Stimulated activated CD8-positive, alpha-beta memory T cell treated with anti-CD3 and anti-CD28 coated beads, Interleukin-2, amount 100 ng/mL, for 48 hours (primary cell): ENCODE data around the gene TXLNA.

Experiments used
- DNase-seq, 2 donors: peaks; one replicate each; pipeline ENCODE4 v3.0.0-alpha.2; 2020; ENCODE audit warnings: low read depth in 2 of 2

TXLNA gene

DNA sequence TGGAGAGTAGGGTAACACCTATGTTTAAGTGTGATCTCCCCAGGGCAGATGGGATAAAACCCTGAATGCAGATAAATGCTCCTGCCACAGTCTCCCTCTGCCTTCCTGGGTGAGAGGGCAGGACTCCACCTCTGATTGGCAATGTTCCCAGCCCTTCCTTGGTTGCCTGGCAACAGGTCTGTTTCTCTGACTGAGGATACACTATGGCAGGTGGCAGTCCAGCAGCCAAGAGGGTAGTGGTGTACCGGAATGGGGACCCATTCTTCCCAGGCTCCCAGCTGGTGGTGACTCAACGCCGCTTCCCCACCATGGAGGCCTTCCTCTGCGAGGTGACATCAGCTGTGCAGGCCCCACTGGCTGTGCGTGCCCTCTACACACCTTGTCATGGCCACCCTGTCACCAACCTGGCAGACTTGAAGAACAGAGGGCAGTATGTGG lies 29.4 kb downstream of the TXLNA start, which contains the start of gene DCDC2B:
Gene DCDC2B, plus strand, starts transcription at position 199 of the 438 bp plus-strand sequence. Its CDS starts 5 bp downstream, at position 204.
- no peak for DNase-seq

DNA sequence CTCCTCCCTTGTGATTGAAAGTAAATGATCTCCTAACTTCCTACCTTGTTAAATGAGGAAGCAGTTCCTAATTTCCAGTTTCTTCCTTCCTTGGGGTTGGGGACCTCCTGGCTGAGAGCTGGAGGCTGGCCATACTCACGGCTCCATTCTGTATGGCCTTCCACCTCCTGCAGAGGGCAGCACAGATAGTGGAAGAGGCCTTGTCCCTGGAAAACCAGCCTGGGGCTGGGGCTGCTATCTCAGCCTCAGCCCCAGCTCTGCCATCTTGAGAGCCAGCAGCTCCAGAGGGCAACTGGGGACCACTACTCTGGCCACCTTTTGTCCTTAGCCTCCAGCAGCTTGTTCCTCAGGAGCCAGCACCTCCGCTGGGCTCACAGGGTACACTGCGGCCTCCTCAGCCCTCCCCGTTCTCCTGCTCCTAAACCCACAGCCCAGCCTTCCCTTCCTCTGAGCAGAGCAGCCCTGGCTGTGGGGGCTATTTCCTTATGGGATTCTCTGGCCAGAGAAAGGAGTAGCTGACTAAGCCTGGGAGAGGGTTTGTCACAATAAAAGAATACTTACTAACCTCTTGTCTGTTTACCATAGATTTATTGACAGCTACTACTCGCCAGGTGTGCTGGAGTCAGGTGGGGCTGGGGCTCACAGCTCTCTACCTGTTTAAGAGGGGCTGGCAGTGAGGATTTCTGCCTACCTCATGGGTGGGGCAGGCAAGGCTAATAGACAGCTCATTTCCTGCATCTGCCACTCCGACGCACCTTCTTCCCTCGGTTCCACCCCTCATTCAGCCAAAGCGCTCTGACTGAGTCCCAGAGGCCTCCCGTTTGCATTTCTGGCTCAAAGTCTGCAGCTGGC lies 36.4 kb downstream of the TXLNA start:
- DNase-seq: no peak

DNA sequence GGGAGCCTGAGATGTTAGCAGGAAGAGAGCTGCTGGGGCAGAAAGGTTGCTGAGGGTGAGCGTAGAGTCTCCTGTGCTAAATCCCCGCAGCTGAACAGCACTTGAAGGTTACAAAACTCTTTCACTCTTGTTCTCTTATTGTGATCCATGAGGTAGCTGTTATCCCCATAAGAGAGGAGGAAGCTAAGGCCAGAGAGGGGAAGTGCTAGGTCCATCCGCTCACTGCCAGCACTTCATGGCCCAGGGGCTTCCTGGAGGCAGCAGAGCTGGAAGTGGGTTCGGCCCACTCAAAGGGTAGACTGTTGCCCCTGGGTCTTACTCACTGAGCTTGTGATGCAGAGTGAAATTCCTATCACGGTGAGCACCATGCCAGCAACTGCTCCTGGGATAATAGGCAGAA lies 37.1 kb downstream of the TXLNA start:
- no peak for DNase-seq

GRCh38 chr1:32219022-32219421 lies 39.5 kb downstream of the TXLNA start:
- DNase-seq: no peak

GRCh38 chr1:32220746-32221580 lies 41.5 kb downstream of the TXLNA start:
- no peak for DNase-seq

GRCh38 chr1:32221581-32221979 lies 42.1 kb downstream of the TXLNA start:
- DNase-seq: no peak

GRCh38 chr1:32221980-32222755 lies 42.7 kb downstream of the TXLNA start, which contains the start of the genes EIF3I and TMEM234:
TSS of gene EIF3I (plus strand) at chr1:32222407. CDS start at chr1:32222442, 35 bp downstream.
TSS of gene TMEM234 (minus strand) at chr1:32222353. CDS start at chr1:32222322, 31 bp downstream.
- peak; percentile 81 to 88 for DNase-seq

GRCh38 chr1:32223683-32224082 lies 44.2 kb downstream of the TXLNA start:
- no peak for DNase-seq

- DNase-seq: no peak
Measured at GRCh38 chr1:32224285-32224684, 44.8 kb downstream of the TXLNA start.

- DNase-seq: no peak
Measured at GRCh38 chr1:32228771-32229170, 49.3 kb downstream of the TXLNA start.

DNA sequence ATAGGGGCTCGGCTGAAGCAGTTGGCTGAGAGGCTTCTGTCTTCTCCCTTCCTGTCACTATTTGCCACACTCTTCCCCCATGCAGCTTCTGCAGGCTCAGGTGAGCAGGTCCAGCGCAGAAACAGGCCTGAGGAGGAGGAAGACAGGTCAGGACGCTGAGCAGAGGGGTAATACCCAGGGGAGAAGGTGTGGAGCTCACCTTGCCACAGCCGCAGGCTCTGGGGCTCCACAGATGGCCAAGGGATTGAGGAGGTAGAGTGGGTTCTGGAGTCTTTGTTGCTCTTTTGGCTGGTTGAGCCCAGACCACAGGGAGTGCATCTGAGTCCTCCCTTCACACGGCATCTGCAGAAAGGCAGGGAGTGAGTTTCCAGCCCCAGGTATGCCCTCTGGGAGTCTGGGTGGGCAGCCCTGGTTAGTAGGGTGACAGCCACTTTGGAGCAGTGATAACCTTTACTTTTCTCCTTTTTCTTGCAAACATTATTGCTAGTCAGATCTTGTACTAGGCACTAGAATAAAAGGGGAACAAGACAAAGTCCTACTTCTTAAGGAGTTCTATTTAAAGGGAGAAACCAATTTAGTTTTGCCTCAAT lies 52.5 kb downstream of the TXLNA start:
- DNase-seq: no peak

DNA sequence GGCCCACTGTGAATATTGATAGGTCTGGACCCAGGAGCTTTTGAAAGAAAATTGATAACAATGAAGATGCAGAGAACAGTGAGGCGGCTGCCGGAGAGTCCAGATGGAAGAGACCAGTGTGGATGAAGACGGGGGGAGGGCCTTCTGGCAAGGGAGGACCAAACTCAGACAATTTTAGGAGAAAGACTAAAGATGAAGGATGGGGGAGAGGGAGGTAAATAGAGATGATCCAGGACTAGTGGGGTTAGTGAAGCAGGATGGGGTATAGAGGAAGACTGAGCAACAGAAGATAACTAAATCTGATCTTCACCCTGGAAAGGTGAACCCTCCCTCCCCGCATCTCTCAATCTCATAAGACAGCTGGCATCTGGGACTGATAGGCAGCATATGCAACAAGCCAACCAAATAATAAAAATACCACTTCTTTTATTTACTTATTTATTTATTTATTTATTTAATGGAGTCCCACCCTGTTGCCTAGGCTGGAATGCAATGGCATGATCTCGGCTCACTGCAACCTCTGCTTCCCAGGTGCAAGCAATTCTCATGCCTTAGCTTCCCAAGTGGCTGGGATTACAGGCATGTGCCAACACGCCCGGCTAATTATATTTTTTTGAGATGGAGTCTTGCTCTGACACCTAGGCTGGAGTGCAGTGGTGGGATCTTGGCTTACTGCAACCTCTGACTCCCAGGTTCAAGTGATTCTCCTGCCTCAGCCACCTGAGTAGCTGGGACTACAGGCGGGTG lies 53.3 kb downstream of the TXLNA start:
- DNase-seq: no peak

DNA sequence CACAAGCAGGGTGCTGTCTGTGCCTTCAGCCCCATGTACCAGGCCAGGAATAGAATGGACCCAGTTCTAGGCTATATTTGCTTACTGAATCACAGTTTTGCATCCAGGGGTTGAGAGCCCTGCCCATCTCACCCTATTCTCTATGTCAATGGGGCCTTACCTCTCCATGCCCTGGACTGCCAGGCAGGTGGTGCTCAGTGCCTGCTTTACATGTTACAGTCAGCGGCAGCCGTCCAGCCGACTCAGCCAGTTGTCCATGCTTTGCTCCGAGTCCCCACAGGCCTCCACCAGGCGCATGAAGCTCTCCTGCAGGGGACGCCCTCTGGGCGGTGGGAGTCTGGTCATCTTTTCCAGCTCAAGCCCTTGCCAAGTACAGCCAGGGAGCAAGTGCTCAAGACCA lies 55.3 kb downstream of the TXLNA start:
- no peak for DNase-seq

DNA sequence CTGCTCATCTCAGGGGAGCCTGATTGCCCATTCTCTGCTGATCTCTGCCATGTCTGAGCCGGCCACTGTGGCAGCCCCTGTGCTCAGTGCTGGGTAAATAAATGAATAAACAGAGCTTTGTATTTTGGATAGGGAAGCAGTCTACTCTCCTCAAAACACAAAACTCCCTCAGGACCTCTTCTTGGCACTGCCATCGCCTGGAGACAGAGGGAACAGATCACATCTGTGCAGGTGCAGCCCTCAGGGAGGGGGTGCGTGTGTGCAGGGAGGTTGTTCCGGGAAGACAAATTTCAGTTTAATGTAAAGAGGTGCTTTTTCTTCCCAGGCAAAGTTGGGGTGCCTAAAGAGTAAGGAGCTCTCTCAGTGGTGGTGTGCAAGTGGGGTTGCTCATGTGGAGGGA lies 59.9 kb downstream of the TXLNA start:
- DNase-seq: no peak

DNA sequence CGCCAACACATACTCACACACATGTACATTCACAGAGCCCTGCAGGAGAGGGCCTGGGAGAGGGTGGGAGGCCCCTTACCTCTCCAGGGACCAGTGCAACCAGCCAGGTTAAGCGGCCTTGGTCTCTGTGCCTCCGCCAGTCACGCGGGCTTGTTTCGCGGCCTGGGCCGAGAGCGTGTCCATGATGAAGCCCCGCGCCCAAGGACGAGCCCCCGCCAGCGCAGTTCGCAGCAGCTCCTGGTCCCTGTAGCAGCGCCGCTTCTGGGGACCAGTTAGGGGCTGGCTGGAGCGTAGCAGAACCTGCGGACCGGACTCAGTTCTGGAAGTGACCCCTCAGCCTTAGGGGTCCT lies 60.3 kb downstream of the TXLNA start:
- DNase-seq: no peak

DNA sequence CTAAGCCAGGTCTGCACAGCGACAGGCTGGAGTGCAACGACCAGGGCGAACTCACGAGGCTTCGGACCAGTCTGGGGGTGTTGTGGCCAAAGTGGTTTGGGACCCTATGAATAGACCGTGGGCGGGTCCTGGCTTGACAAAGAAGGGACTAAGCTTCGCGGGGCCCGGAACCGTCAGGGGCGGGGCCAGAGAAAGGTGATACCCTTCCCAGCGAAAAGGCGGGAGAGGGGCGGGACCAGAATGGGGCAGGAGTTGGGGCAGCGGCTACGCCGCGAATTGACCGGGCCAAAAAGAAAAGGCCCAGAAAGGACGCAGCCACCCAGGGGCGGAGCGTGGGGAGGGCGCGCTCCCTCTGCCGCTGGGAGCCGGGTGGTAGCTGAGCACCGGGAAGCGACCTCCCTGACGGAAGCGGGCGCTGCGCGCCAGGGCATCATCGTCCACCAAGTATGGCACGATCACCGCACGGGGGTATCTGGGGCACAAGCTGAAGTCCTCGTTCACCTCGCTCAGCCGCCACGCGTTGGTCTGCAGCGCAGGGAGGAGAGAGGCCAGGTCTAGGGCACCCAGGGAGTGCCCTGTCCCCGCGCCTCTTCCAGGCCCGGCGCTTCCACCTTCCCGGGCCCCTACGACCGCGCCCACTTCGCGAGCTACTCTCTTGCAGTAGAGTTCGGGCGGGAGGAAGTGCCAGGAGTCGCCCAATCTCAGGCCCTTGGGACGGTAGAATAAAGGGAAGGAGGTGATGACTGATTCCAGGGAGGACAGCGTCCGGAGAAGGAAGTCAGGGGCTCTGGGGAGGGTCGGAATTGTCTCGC lies 60.9 kb downstream of the TXLNA start:
- DNase-seq: peak in 1 of 2 donors; percentile 40

DNA sequence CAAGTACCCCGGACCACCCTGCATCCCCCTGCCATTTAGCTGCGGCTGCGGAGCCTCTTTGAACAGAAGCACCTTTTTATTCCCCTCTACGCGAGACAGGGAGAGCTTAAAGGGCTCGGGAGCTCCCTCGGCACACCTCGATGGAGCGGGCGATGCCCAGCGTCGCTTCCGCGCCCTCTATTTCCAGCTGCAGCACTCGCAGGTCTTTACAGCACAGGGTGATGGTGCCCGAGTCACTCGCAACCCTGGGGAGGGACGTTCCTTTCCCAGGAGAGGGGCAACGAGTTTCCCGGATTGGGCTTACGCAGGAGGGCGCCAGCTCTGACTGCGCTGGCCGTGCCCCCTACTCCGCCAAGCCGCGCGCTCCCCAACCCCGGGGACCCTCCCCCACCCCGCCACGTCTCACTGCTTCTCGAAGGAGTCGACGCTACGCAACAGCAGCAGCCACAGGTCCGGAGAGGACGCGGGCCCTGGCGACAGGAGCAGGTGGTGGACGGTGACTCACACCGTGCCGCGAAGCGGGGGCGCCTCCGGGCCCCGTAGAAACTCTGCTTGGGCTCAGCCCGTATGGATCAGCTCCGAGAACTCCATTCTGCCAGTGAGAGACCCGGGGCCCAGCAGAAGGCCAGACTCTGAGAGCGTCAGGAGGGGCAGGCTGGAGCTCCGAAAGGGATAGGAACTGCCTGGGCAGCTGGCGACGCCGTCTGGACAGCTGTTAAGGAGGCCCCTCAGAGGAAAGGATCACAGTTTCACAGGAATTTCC lies 61.7 kb downstream of the TXLNA start:
- no peak for DNase-seq

GRCh38 chr1:32242341-32242851 lies 62.9 kb downstream of the TXLNA start:
- no peak for DNase-seq

GRCh38 chr1:32246888-32247273 lies 67.4 kb downstream of the TXLNA start, which contains the start of gene FAM167B:
TSS of gene FAM167B (plus strand) at chr1:32247222. CDS start at chr1:32247422, 200 bp downstream.
- no peak for DNase-seq
